Stomach (tissue), 9 donors: ENCODE data around the gene HSPA4L. TPM values are rescaled to one million over a fixed set of nuclear protein-coding genes. Genes with fewer than 3 reads are reported as not detected.

ENCODE experiments used
- DNase-seq, 2 donors: peaks; one replicate each; pipeline versions ENCODE4 v3.0.0 to v3.0.0-alpha.2; 2013 to 2019
- H3K27ac ChIP-seq, 5 donors: fragments of 200-600 bp in 4 of 5; sonication (generic) in 4 of 5; one replicate each; pipeline ENCODE4 v1.5.1; 2013 to 2019; ENCODE audit warnings: mild to moderate bottlenecking in 1 of 5, moderate library complexity in 1 of 5
- H3K27me3 ChIP-seq, 3 donors: fragments of 200-600 bp; sonication (generic); one replicate each; pipeline ENCODE4 v1.5.1; 2017 to 2019; ENCODE audit warnings: mixed run types in 1 of 3
- H3K36me3 ChIP-seq, 4 donors: fragments of 200-600 bp; sonication (generic); 1 replicate in 3 of 4; 2 replicates in 1 of 4; pipeline ENCODE4 v1.5.1; 2016 to 2019
- H3K4me1 ChIP-seq, 4 donors: fragments of 200-600 bp; sonication (generic); one replicate each; pipeline ENCODE4 v1.5.1; 2016 to 2019
- H3K4me3 ChIP-seq, 4 donors: fragments of 200-600 bp; sonication (generic) in 3 of 4; one replicate each; pipeline ENCODE4 v1.5.1; 2016 to 2019; ENCODE audit warnings: mild to moderate bottlenecking in 1 of 4
- H3K9me3 ChIP-seq, 4 donors: fragments of 200-600 bp; sonication (generic); one replicate each; pipeline ENCODE4 v1.5.1; 2016 to 2019
- CTCF ChIP-seq, 7 experiments: fragments of 450-650 bp in 4 of 7; fragments of 200-600 bp in 3 of 7; sonication (generic) in 3 of 7; IDR thresholded peaks; one replicate each; pipeline ENCODE4 v1.5.1; 2016 to 2019; ENCODE audit warnings: antibody characterized with exemption in 7 of 7, control low read depth in 2 of 7, mild to moderate bottlenecking in 1 of 7
- EP300 ChIP-seq: sonication (generic); formaldehyde crosslinking; IDR thresholded peaks from one replicate; pipeline ENCODE4 v1.6.1; 2017; ENCODE audit warnings: antibody characterized with exemption
- POLR2A ChIP-seq, 4 donors: fragments of 450-650 bp; IDR thresholded peaks; one replicate each; pipeline ENCODE4 v1.6.1; 2016; ENCODE audit warnings: antibody characterized with exemption in 4 of 4, control low read depth in 2 of 4, mild to moderate bottlenecking in 1 of 4, moderate library complexity in 1 of 4
- POLR2AphosphoS5 ChIP-seq, 3 donors: sonication (generic); formaldehyde crosslinking; IDR thresholded peaks; one replicate each; pipeline ENCODE4 v1.6.1; 2016; ENCODE audit warnings: antibody characterized with exemption in 3 of 3
- WGBS, 5 donors: extraction: QIAGEN DNeasy Blood & Tissue Kit in 3 of 5; methylation state at CpG; one replicate each; pipeline versions ENCODE4 v1.1.5 to v1.1.7; 2013 to 2018; 5-methylcytosine and 5-hydroxymethylcytosine counted together
- intact Hi-C: fragments of 100-400 bp; cut with DNase I; formaldehyde crosslinking; loops from one replicate; pipeline ENCODE4 v1.15.1; 2023; ENCODE audit warnings: low total_unique reads
- polyA plus RNA-seq, 3 donors: library from polyadenylated mRNA; stranded (reverse); fragments of 200-250 nt; gene quantifications; one replicate each; pipeline ENCODE4 v1.2.3, GENCODE V29; 2013
- total RNA-seq, 5 donors: library from RNA; depleted of rRNA; stranded (reverse); fragments of >200 nt; gene quantifications; one replicate each; pipeline versions ENCODE4 v1.1.0 to v1.2.3, GENCODE V29; 2014 to 2016
- donor health status: healthy with polysubstance abuse.
- donor health status: Bipolar disorder and iron deficiency.
- donor health status: healthy.

The HSPA4L gene
- total and polyA plus RNA-seq, 8 donors: 0.56 to 17.0 (median 2.9) TPM

GRCh38 chr4:127889903-127890302 is 107.8 kb downstream of the HSPA4L start:
- H3K4me1 ChIP-seq: no peaks in the 10 kb centered on the region
- peaks cover 0 to 20% (median 11%) of the 10 kb centered on the region in 4 donors for H3K36me3 ChIP-seq
- TF ChIP-seq EP300: no peak
- no peak for TF ChIP-seq POLR2AphosphoS5 (IDR thresholded peaks at IDR 0.05)
- no peak for TF ChIP-seq CTCF (IDR thresholded peaks at IDR 0.05)
- TF ChIP-seq POLR2A (IDR thresholded peaks at IDR 0.05): no peak
- DNase-seq: no peak
- H3K4me3 ChIP-seq: no peak overlapping the region
- H3K9me3 ChIP-seq: no peaks in the 10 kb centered on the region
- H3K27me3 ChIP-seq: no peaks in the 10 kb centered on the region
- H3K27ac ChIP-seq: no peak overlapping the region
- WGBS, 5 donors: 65 to 96% (median 79%) methylated on average over 3 of the region's 3 CpGs
- intact Hi-C loops: no loop called here

Other genes starting within 250 kb of the HSPA4L start
- 10 to 100 TPM in 2 of 5 donors, 1 to 10 TPM in 3; 2.0 to 42.9 (median 9.1) TPM for gene INTU, start 149.4 kb upstream of the HSPA4L start, total RNA-seq
- 1 to 10 TPM in 1 of 3 donors, under 1 TPM in 2; 0.62 to 8.9 (median 0.92) TPM for gene INTU, start 149.4 kb upstream of the HSPA4L start, polyA plus RNA-seq
- gene SLC25A31, start 51.9 kb upstream of the HSPA4L start, total RNA-seq: not detected
- gene SLC25A31, start 51.9 kb upstream of the HSPA4L start, polyA plus RNA-seq: not detected
- gene PLK4, start 98.6 kb downstream of the HSPA4L start, total RNA-seq: 10 to 100 TPM in 2 of 5 donors, 1 to 10 TPM in 3; 1.2 to 13.8 (median 9.9) TPM
- 1 to 10 TPM; 1.5 to 3.2 (median 2.0) TPM for gene PLK4, start 98.6 kb downstream of the HSPA4L start, polyA plus RNA-seq
- 10 to 100 TPM in 3 of 5 donors, 1 to 10 TPM in 2; 1.8 to 65.9 (median 21.0) TPM for gene MFSD8, start 182.9 kb downstream of the HSPA4L start, total RNA-seq
- 10 to 100 TPM in 1 of 3 donors, 1 to 10 TPM in 2; 4.0 to 15.8 (median 4.0) TPM for gene MFSD8, start 182.9 kb downstream of the HSPA4L start, polyA plus RNA-seq
- gene ABHD18, start 183.1 kb downstream of the HSPA4L start, total RNA-seq: 10 to 100 TPM in 4 of 5 donors, 1 to 10 TPM in 1; 9.6 to 27.2 (median 13.4) TPM
- 1 to 10 TPM; 3.1 to 5.7 (median 3.4) TPM for gene ABHD18, start 183.1 kb downstream of the HSPA4L start, polyA plus RNA-seq